HG02870 (cell line): ENCODE measurements around the gene OR5K2.
A peak's percentile ranks its signal among the peaks of the same experiment; 100 is the strongest.

ENCODE experiments used
- ATAC-seq: cut with Tn5 transposase; IDR thresholded peaks from one replicate; pipeline ENCODE4 v1.9.1; 2021; ENCODE audit warnings: mild to moderate bottlenecking, moderate library complexity; ENCODE audit not compliant: unreplicated experiment

The OR5K2 gene

DNA sequence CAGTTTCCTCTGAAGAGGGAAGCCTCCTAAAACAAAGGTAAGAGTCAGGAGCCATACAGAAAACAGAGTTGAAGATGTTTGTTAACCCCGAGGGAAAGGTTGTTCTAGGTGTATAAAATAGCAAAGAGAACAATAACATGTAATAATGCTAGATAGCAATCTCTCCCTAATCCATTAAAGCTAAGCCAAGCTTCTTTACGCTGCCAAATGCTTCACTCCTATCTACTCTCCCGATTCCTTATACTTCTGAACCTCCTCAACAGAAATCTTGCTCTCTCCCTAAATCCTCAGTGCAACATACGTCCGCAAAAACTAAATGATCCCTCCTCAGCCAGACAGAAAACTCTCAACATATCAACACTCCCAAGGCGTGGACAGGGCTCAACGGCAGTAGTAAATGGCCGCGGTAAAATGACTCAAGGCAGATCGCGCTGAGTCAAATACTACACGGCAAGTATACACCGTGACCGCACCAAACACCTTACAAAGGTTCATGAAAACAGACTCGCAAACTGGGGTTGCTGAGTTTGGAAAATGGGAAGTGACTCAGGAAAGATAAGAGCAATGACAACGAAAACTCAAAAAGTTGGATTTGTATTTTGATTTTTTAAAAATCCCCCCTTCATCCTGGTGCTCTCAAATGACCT, 24.5 kb downstream of the OR5K2 start:
- peak; percentile 46 for ATAC-seq

DNA sequence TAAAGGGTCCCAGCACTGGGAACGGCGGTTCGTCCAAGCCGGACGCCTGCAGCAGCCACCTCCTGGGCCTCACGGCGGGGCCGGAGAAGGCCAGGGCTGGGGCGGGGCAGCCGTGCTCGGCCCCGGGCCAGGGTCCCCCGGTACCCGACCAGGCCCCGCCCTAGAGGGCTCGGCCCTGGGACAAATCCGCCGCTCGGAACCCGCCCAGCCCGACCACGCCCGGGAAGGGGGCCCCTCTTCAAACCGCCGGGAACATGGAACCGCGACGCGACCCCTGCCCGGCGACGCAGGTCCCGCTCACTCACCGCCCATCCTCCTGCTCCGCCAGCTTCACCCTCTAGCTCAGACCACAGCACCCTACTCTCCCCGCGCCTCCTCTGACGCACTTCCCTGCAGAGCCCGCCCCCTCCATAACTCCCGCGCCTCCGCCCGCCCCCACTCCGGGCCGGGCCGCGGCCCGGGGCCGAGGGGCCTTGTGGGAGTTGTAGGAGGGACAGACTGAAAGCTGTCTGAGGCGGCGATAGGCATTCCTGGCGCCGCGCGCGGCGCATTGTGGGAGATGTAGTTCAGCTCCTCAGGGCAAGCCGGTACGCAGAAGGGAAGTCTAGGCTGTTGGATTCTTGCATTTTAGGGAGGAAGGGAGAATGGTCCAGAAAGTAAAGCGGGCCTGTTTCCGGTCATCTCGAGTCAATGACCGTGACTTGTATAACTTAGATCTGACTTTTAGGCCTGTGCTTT, 25.2 kb downstream of the OR5K2 start, which contains the start of gene CLDND1:
CLDND1 (minus strand) TSS at position 359 of the 738 bp plus-strand sequence. CDS start 1,478 bp downstream, outside the sequence.
- ATAC-seq: peak; percentile 80

DNA sequence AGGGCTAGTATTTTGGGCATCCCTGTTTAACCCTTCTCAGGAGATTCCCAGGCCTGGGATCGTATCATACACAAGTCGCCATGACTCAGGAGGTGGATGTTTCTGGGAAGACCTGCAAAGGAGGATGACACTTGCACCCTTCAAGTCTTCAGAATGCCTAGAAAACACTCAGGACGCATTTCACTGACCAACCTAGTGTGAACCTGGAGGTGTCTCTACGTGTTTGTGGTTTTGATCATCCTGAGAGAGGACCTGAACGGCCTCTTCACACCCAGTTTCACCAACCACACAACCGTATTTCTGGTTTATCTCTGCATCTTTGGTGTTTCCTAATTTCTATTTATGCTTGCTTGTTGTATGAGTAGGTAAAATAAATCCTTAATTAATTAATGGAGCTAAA, 28.0 kb downstream of the OR5K2 start:
- ATAC-seq: no peak

DNA sequence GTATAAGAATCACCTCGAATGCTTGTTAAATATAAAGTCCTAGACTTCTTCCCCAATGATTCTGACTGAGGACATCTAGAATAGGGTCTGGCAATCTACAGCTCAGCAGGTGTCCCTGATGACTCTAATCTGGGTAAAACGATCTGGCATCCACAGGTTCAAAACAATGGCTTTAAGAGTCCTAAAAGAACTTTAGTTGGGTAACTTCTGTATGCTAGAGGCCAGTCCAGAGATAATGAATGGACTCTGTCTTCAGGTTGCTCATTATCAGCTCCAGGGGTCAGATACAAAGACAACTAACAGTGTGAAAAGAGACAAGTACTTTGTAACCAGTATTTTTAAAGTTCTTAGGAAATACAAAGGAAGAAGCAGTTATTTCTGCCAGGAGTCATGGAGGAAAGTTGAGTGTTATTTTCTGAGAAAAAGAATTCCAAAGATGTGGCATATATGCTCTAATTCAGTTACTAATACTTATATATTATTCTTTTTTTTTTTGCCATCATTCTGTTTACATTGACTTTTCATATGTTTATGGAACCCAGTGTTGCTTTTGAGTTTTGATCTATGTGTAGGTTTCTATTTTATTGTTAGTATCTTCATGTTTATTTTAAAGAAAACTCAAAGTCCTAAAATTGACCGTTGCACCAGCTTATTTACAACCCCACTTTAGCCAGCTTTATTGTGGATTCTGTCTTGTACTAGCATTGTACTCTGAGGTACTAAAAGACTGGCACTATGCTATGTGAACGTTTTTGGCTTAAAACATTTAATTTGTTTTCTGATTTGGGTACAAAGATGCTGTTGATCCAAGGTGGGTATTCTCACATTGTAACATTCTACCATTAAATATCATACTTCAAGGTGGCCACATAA, 31.2 kb downstream of the OR5K2 start:
- no peak for ATAC-seq

DNA sequence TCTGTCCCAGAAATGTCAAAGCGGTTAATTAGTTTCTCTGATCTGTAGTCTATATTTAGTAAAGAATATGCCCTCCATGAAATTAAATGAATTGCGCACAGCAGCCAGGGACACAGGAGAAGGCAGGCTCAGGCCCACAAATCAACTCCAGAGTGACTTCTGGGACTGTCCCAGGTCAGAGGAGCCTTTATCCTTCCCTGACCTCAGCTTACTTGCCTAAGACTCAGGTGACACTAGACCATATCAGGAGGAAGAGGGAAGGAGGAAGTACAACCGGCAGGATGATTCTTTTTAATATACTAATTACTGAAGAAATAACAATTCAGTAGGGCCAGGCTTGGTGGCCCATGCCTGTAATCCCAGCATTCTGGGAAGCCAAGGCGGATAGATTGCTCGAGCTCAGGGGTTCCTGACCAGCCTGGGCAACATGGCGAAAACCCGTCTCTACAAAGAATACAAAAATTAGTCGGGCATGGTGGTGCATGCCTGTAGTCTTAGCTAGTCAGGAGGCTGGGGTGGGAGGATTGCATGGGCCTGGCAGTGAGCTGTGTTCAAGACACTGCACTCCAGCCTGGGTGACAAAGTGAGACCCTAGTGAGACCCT, 32.5 kb downstream of the OR5K2 start:
- ATAC-seq: no peak

DNA sequence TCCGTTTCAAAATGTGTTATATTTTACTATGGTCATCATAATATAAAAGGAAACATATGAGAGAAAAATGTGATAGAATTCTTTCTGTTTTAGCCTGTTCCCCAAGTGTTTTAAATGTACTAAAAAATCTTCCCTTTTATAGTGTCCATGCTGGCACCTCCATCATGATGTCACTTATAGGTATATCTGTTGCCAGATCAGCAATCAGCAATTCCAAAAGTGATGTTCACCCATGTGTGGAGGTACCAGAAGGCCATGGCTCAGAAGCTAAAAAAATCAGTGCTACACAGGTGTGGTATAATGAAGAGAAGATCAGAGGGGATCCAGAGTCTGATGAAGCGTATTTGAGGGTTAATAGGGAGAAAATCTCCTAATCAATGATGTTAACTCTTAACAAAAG, 33.2 kb downstream of the OR5K2 start:
- ATAC-seq: no peak

DNA sequence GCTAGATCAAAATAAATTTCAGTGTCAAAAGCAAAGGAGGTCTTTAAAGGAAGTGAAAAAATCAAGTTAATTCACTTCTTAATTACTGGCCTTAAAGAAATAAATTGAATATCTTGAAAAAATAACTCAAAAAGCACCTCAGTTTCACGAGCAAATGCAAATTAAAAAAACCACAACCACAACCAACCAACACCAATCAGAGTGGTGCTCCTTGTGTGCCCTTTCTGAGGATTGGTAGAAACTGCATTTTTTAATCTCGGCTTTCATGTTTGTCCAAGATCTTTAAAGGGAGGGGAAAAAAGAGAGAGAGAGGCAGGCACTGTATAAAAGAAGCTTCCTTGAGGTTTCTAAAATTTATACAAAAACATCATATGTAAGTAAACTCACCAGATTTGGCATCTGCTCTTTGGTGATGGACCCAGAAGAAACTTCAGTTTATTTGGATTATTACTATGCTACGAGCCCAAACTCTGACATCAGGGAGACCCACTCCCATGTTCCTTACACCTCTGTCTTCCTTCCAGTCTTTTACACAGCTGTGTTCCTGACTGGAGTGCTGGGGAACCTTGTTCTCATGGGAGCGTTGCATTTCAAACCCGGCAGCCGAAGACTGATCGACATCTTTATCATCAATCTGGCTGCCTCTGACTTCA, 34.3 kb downstream of the OR5K2 start, which contains the start of gene GPR15:
GPR15 (plus strand) TSS at position 357 of the 653 bp plus-strand sequence; CDS start at position 413, 56 bp downstream.
- ATAC-seq: peak; percentile 16

DNA sequence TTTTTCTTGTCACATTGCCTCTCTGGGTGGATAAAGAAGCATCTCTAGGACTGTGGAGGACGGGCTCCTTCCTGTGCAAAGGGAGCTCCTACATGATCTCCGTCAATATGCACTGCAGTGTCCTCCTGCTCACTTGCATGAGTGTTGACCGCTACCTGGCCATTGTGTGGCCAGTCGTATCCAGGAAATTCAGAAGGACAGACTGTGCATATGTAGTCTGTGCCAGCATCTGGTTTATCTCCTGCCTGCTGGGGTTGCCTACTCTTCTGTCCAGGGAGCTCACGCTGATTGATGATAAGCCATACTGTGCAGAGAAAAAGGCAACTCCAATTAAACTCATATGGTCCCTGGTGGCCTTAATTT, 34.8 kb downstream of the OR5K2 start:
- ATAC-seq: no peak

DNA sequence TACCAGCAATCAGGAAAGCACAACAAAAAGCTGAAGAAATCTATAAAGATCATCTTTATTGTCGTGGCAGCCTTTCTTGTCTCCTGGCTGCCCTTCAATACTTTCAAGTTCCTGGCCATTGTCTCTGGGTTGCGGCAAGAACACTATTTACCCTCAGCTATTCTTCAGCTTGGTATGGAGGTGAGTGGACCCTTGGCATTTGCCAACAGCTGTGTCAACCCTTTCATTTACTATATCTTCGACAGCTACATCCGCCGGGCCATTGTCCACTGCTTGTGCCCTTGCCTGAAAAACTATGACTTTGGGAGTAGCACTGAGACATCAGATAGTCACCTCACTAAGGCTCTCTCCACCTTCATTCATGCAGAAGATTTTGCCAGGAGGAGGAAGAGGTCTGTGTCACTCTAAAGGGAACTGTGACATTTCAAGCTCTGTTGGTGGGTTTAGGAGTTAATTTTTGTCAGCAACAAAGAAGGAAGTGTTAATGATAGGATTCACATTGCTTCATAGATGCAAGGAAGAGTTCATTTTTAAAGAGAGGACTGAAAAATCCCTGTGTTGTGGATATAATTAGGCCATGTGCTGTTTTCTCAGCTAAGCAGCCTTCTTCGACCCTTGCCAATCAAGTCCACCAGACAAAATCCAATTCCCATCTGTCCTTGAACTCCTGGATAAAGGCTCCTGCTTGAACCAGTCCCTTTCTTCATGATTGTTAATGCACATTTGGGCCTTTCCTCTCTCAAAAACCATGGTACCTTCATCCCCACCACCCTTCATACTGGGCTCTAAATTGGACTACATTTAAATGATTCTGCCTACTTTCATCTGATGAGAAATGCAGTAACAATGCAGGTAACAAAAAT, 35.5 kb downstream of the OR5K2 start:
- ATAC-seq: no peak

DNA sequence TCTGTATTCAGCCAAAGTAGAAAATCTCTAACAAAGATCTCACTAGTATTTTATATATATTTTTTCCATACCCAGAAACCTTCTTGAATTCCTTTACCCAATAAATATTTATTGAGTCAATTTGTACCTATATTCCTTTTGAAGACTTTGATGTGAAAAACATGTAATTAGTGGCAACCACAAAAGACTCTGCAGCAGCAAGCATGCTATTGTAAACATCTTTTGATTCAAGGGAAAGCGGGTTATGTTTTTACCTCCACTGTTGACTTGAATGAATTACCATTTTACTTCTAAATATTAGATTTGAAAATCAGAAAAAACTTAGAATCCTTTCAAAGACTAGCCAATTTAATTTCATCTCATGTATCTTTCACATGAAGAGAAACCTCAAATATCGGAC, 36.7 kb downstream of the OR5K2 start:
- ATAC-seq: no peak

DNA sequence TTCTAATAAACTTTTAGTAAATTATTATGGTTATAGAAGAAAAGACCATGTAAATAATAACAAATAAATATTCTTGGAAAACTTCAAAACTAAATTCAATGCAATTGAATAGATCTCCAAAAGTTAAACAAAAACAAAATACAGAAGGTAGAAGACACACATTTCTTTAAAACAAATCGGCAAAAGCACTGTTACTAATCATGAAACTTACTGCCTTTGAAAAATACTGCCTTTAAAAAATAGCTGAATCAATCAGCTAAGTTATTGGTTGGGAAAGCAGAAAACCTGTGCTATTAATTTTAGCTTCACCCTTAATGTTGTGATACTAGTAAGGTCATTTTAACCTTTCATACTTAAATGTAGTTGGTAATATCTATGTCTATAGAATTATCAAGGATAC, 37.3 kb downstream of the OR5K2 start:
- ATAC-seq: no peak

DNA sequence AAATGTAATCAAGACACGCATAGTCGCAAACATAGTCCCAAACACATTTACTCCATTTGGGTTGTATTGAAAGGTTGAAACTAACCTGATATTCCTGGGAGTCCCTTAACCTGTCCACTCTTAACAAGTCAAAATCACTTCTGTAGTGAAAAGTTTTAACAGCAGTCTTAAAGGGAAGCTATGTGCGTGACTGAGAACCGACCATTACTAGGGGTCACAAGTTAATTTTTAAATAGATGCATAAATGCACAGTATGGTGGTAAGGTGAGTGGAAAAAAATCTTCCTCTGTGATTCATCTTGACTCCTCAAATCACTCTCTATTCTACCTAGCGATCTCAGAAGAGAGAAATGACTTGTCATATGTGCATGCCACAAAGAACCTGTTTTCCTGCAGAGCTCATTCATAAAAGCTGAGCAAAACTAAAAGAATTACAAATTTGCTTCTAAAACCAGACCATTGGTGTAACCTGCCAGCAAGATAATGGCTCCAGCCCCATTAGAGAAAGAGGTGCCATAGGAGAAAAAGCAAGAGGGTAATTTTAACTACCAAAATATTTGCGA, 39.1 kb downstream of the OR5K2 start:
- peak; percentile 77 for ATAC-seq

DNA sequence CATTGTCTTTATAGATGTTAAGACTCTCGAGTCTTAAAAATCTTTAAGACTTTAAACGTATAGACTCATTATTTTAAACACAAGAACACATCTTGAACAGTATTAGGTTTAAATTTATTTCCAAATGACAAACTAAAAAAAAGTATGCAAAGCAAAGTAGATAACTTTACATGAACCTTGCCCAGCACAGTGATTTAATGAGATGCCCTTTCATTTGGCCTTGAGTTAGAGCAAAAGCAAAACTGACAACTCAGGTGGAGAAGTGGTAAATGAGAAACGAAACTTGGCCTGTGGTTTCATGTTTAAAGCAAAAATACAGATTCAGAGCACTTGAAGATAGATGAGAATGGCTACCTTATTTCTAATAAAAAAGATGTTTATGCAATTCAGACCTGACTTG, 42.9 kb downstream of the OR5K2 start:
- peak; percentile 40 for ATAC-seq

DNA sequence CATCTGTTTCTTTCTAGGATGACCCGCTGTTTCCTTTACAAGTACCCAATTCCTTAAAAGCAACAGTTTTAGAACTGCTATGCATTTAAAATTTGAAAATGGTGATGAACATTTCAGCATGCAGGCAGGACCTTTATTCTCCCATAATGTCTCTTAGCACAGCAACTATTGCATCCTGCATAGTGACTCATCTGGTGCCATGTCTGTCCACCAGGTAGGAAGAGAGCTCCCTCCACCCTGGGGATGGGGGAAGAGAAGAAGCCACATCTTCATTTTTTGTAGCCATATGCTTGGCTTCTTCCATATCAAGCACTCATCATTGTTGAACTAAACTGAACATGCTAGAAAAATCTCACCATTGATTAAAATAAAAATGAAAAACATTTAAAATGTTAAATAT, 44.2 kb downstream of the OR5K2 start:
- ATAC-seq: no peak

DNA sequence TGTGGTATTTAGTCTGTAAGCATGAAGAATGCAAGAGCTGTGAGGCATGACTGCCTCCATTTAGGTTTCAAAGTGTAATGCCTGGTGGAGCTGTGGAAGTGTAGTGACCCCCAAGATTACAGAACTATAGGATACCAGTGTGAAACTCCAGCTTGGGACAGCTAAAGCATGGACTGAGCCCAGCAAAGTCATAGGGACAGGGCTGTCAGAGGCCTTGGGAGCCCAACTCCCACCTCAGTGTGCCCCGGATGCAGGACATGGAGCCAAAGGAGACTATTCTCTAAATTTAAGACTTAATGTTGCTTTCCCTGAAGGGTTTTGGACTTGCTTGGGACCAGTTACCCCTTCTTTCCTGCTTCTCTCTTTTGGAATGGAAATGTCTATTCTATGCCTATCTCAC, 45.1 kb downstream of the OR5K2 start:
- no peak for ATAC-seq

DNA sequence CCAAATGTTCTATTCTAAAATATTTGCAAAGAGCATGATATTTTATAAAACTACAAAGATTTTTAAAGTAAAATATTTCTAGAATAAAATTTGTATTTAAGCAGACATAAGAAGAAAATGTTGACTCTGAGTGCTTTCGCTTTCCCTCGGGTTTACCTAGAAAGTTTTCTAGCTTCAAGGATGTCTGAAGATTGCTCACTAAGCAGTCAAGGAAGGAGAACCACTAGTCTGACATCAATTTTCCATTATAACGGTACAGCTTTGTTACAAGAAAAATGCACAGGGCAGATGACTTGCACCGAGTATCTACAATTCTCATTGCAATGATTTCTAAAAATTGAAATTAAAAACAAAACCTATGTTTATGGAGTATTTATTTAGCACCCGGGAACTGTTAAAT, 48.5 kb downstream of the OR5K2 start:
- ATAC-seq: peak; percentile 58
